Measurements from ENCODE around the gene MAGI2. TPM values are rescaled to one million over a fixed set of nuclear protein-coding genes. Genes with fewer than 3 reads are reported as not detected.
"Not testable (repeated sequence)": the region's sequence is repeated elsewhere in the genome, so short reads cannot be mapped to it uniquely, and the experiment has no call there.

MAGI2 gene
- total RNA-seq, 1 experiment from 2014 or later = 14.3 TPM

DNA sequence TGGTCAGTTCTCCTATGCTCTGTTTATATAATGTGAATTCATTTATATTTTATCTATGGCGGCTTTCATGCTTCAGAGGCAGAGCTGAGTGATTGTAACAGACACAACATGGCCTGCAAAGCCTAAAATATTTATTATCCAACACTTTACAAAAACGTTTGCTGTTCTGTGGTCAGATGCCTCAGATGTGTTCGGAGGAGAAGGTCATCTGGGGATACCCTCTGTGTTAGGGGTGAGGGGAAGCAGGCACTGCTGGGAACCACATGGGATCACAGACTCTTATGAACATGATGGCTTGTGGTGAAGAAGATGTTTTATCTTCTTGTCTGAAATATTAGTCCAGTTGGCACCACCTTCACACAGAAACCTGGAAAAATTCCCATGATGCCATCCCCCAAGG, 1451.4 kb downstream of the MAGI2 start:
- no peak overlapping the region for H2BK120ac ChIP-seq (ENCODE audit: low read depth, low read length, poor library complexity, severe bottlenecking)
- no peak overlapping the region for H2BK12ac ChIP-seq (ENCODE audit: insufficient read length, low read depth, low read length)
- H3K14ac ChIP-seq (ENCODE audit: insufficient read depth, low read length) = no peak overlapping the region
- no peaks in the 10 kb centered on the region for H3K4me1 ChIP-seq (ENCODE audit: insufficient read depth, low read length)
- H3K27me3 Mint-ChIP-seq (ENCODE audit: low read depth) = no peaks in the 10 kb centered on the region
- no peaks in the 10 kb centered on the region for H3K79me2 ChIP-seq (ENCODE audit: insufficient read depth, low read length)
- H4K8ac ChIP-seq (replicated peaks; ENCODE audit: insufficient read length, low read depth, low read length) = no peak overlapping the region
- no peak overlapping the region for H3K23ac ChIP-seq (ENCODE audit: insufficient read length, low read depth, low read length)
- no peak overlapping the region for H3K56ac ChIP-seq (ENCODE audit: insufficient read length, low read depth, low read length)
- H3K4ac ChIP-seq (ENCODE audit: low read depth, low read length) = no peak overlapping the region
- no peak overlapping the region for H2BK20ac ChIP-seq (ENCODE audit: low read depth, low read length, poor library complexity, severe bottlenecking)
- H3K27ac Mint-ChIP-seq = no peak overlapping the region
- H3K9ac ChIP-seq (ENCODE audit: extremely low read depth, insufficient read length, low read length) = no peak overlapping the region
- no peak overlapping the region for H3K27ac ChIP-seq (ENCODE audit: insufficient read length, low read depth, low read length)
- H3K18ac ChIP-seq (ENCODE audit: insufficient read length, low read depth, low read length) = no peak overlapping the region
- H3K27me3 ChIP-seq (ENCODE audit: insufficient read depth, low read length) = no peaks in the 10 kb centered on the region
- no peak overlapping the region for H2AK5ac ChIP-seq (ENCODE audit: insufficient read length, low read length)
- no peak overlapping the region for H3K4me2 ChIP-seq (ENCODE audit: insufficient read depth, insufficient read length, low read length)
- H2BK5ac ChIP-seq (ENCODE audit: insufficient read length, low read length) = no peak overlapping the region
- WGBS (ENCODE audit: extremely low coverage, insufficient read length, low lambda C conversion rate) = no CpG with 5 or more reads among the region's 3 CpGs
- no peak overlapping the region for H4K5ac ChIP-seq (ENCODE audit: insufficient read length, low read depth, low read length)
- H3K9me3 ChIP-seq (ENCODE audit: control insufficient read depth, low read depth, low read length) = no peaks in the 10 kb centered on the region
- no peak overlapping the region for H3T11ph ChIP-seq (ENCODE audit: low read length)
- no peak overlapping the region for H4K91ac ChIP-seq (ENCODE audit: insufficient read length, low read depth, low read length)
- peaks cover 0 to 2% of the 10 kb centered on the region in 2 experiments; a peak in 2 of 5 replicates for H3K9me3 Mint-ChIP-seq
- H4K20me1 ChIP-seq (ENCODE audit: control insufficient read depth, insufficient read depth, insufficient read length) = no peaks in the 10 kb centered on the region
- H2AFZ ChIP-seq (ENCODE audit: low read length) = no peak overlapping the region
- H3K79me1 ChIP-seq (ENCODE audit: insufficient read depth, low read depth, low read length, poor library complexity, severe bottlenecking) = no peaks in the 10 kb centered on the region
- TF ChIP-seq, protein P1, sequence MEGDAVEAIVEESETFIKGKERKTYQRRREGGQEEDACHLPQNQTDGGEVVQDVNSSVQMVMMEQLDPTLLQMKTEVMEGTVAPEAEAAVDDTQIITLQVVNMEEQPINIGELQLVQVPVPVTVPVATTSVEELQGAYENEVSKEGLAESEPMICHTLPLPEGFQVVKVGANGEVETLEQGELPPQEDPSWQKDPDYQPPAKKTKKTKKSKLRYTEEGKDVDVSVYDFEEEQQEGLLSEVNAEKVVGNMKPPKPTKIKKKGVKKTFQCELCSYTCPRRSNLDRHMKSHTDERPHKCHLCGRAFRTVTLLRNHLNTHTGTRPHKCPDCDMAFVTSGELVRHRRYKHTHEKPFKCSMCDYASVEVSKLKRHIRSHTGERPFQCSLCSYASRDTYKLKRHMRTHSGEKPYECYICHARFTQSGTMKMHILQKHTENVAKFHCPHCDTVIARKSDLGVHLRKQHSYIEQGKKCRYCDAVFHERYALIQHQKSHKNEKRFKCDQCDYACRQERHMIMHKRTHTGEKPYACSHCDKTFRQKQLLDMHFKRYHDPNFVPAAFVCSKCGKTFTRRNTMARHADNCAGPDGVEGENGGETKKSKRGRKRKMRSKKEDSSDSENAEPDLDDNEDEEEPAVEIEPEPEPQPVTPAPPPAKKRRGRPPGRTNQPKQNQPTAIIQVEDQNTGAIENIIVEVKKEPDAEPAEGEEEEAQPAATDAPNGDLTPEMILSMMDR (conservative IDR thresholded peaks at IDR 0.05) = no peak
- no peak for DNase-seq
- H3K4me3 Mint-ChIP-seq = no peak overlapping the region
- H2BK15ac ChIP-seq (ENCODE audit: low read depth, low read length) = no peak overlapping the region
- H3K36me3 Mint-ChIP-seq (ENCODE audit: insufficient read depth in 1 of 3, low read depth in 3 of 3) = no peaks in the 10 kb centered on the region
- H3K4me1 Mint-ChIP-seq = no peaks in the 10 kb centered on the region
- H3K23me2 ChIP-seq (ENCODE audit: insufficient read length, low read depth, low read length, poor library complexity, severe bottlenecking) = no peaks in the 10 kb centered on the region

DNA sequence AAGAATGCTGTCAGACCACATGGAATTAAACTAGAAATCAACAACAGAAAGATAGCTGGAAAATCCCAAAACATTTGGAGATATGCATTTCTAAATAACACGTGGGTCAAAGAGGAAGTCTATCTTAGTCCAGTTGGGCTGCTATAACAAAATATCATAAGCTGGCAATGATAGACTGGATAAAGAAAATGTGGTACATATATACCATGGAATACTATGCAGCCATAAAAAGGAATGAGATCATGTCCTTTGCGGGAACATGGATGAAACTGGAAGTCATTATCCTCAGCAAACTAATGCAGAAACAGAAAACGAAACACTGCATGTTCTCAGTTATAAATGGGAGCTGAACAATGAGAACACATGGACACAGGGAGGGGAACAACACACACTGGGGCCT, 1454.3 kb downstream of the MAGI2 start:
- not testable (repeated sequence) for H3K27me3 ChIP-seq (ENCODE audit: insufficient read depth, low read length); H3K79me1 ChIP-seq (ENCODE audit: insufficient read depth, low read depth, low read length, poor library complexity, severe bottlenecking); H3T11ph ChIP-seq (ENCODE audit: low read length); H3K56ac ChIP-seq (ENCODE audit: insufficient read length, low read depth, low read length); H2BK15ac ChIP-seq (ENCODE audit: low read depth, low read length); H3K14ac ChIP-seq (ENCODE audit: insufficient read depth, low read length); H3K27ac ChIP-seq (ENCODE audit: insufficient read length, low read depth, low read length); H2AK5ac ChIP-seq (ENCODE audit: insufficient read length, low read length); H4K5ac ChIP-seq (ENCODE audit: insufficient read length, low read depth, low read length); H4K20me1 ChIP-seq (ENCODE audit: control insufficient read depth, insufficient read depth, insufficient read length); H2BK5ac ChIP-seq (ENCODE audit: insufficient read length, low read length); H3K4me1 ChIP-seq (ENCODE audit: insufficient read depth, low read length); H3K18ac ChIP-seq (ENCODE audit: insufficient read length, low read depth, low read length); H3K79me2 ChIP-seq (ENCODE audit: insufficient read depth, low read length); H2AFZ ChIP-seq (ENCODE audit: low read length); H4K8ac ChIP-seq (replicated peaks; ENCODE audit: insufficient read length, low read depth, low read length); H4K91ac ChIP-seq (ENCODE audit: insufficient read length, low read depth, low read length); H2BK120ac ChIP-seq (ENCODE audit: low read depth, low read length, poor library complexity, severe bottlenecking); H3K9me3 ChIP-seq (ENCODE audit: control insufficient read depth, low read depth, low read length); H3K9me3 Mint-ChIP-seq; DNase-seq; H3K23me2 ChIP-seq (ENCODE audit: insufficient read length, low read depth, low read length, poor library complexity, severe bottlenecking); H3K9ac ChIP-seq (ENCODE audit: extremely low read depth, insufficient read length, low read length); H2BK20ac ChIP-seq (ENCODE audit: low read depth, low read length, poor library complexity, severe bottlenecking); H3K4me2 ChIP-seq (ENCODE audit: insufficient read depth, insufficient read length, low read length); H3K27me3 Mint-ChIP-seq (ENCODE audit: low read depth); H3K23ac ChIP-seq (ENCODE audit: insufficient read length, low read depth, low read length); H3K4ac ChIP-seq (ENCODE audit: low read depth, low read length); H2BK12ac ChIP-seq (ENCODE audit: insufficient read length, low read depth, low read length); H3K36me3 Mint-ChIP-seq (ENCODE audit: insufficient read depth in 1 of 3, low read depth in 3 of 3)
- Mint-ChIP-seq H3K4me1 (peaks cover 12 to 14% of the 10 kb centered on the region in 2 experiments), H3K27ac (peak overlapping the region in 1 of 3 experiments; percentile 19; a peak in 1 of 7 replicates), H3K4me3 (peak overlapping the region in 1 of 2 experiments; percentile 67; a peak in 1 of 5 replicates)
- WGBS (ENCODE audit: extremely low coverage, insufficient read length, low lambda C conversion rate) = no CpG with 5 or more reads among the region's 3 CpGs
